GM23338 (cell line): Measurements from ENCODE around the gene TMEM131L. TPM values are rescaled to one million over a fixed set of nuclear protein-coding genes. Genes with fewer than 3 reads are reported as not detected.

Experiments
- ATAC-seq: fragments of 200-7000 bp; cut with Tn5 transposase; 3 replicates; pipeline ENCODE4 v1.9.1; 2020
- DNase-seq: peaks from one replicate; pipeline ENCODE4 v3.0.0-alpha.2; 2015; ENCODE audit warnings: low spot score
- H2AFZ ChIP-seq: fragments of 200-600 bp; sonication (generic); 2 replicates; pipeline ENCODE4 v1.8.0; 2016; ENCODE audit warnings: antibody characterized with exemption, mild to moderate bottlenecking, moderate library complexity
- H3F3A ChIP-seq: fragments of 200-600 bp; sonication (generic); replicated peaks from 2 replicates; pipeline ENCODE4 v1.8.0; 2017; ENCODE audit warnings: antibody characterized with exemption, mixed run types, low read depth
- H3K27ac ChIP-seq: fragments of 200-600 bp; sonication (generic); 2 replicates; pipeline ENCODE4 v1.6.1; 2016; ENCODE audit warnings: low read depth
- H3K27me3 ChIP-seq: fragments of 200-600 bp; sonication (generic); 2 replicates; pipeline ENCODE4 v1.8.0; 2016; ENCODE audit warnings: mild to moderate bottlenecking, mixed run types, moderate library complexity; ENCODE audit not compliant: insufficient read depth
- H3K36me3 ChIP-seq: fragments of 200-600 bp; sonication (generic); 2 replicates; pipeline ENCODE4 v1.8.0; 2016; ENCODE audit warnings: mild to moderate bottlenecking; ENCODE audit not compliant: insufficient read depth
- H3K4me1 ChIP-seq: fragments of 200-600 bp; sonication (generic); 2 replicates; pipeline ENCODE4 v1.8.0; 2016; ENCODE audit warnings: mild to moderate bottlenecking, moderate library complexity; ENCODE audit not compliant: insufficient read depth
- H3K4me2 ChIP-seq: fragments of 200-600 bp; sonication (generic); 2 replicates; pipeline ENCODE4 v1.7.1; 2017; ENCODE audit warnings: mixed run types
- H3K4me3 ChIP-seq: fragments of 200-600 bp; sonication (generic); 2 replicates; pipeline ENCODE4 v1.6.1; 2016; ENCODE audit warnings: mixed run types
- H3K79me2 ChIP-seq: fragments of 200-600 bp; sonication (generic); replicated peaks from 2 replicates; pipeline ENCODE4 v1.8.0; 2017; ENCODE audit warnings: mild to moderate bottlenecking; ENCODE audit not compliant: insufficient read depth
- H3K9me2 ChIP-seq: fragments of 200-600 bp; sonication (generic); 2 replicates; pipeline ENCODE4 v1.8.0; 2017; ENCODE audit not compliant: insufficient read depth
- H4K20me1 ChIP-seq: fragments of 200-600 bp; sonication (generic); replicated peaks from 2 replicates; pipeline ENCODE4 v1.8.0; 2017; ENCODE audit warnings: mild to moderate bottlenecking; ENCODE audit not compliant: insufficient read depth
- H3K27ac Mint-ChIP-seq: 2 replicates; pipeline ENCODE4 v1.8.0; 2020; ENCODE audit warnings: inconsistent platforms, mild to moderate bottlenecking, moderate library complexity, mixed read lengths
- H3K27me3 Mint-ChIP-seq: 3 replicates; pipeline ENCODE4 v1.8.0; 2022; ENCODE audit warnings: low read depth, mild to moderate bottlenecking, moderate library complexity, mixed read lengths, inconsistent platforms; ENCODE audit not compliant: insufficient read depth, poor library complexity
- H3K36me3 Mint-ChIP-seq: 3 replicates; pipeline ENCODE4 v1.8.0; 2021; ENCODE audit warnings: low read depth, mild to moderate bottlenecking, inconsistent platforms, moderate library complexity, mixed read lengths
- H3K4me1 Mint-ChIP-seq: 3 replicates; pipeline ENCODE4 v1.8.0; 2020; ENCODE audit warnings: mild to moderate bottlenecking, inconsistent platforms, mixed read lengths
- H3K4me3 Mint-ChIP-seq: 3 replicates; pipeline ENCODE4 v1.8.0; 2021; ENCODE audit warnings: moderate library complexity, mild to moderate bottlenecking, inconsistent platforms, mixed read lengths
- H3K9me3 Mint-ChIP-seq: 3 replicates; pipeline ENCODE4 v1.8.0; 2020; ENCODE audit warnings: moderate library complexity, mild to moderate bottlenecking, inconsistent platforms, mixed read lengths
- CREB1 ChIP-seq: fragments of 250-450 bp; sonication (Bioruptor Pico); IDR thresholded peaks from 2 replicates; pipeline ENCODE4 v1.5.0; 2020; ENCODE audit warnings: low read depth, mild to moderate bottlenecking, moderate library complexity
- CTCF ChIP-seq, 2 experiments: fragments of 200-600 bp in 1 of 2; sonication (generic) in 1 of 2; conservative IDR thresholded peaks; 2 replicates each; pipeline versions ENCODE4 v1.5.1 to v1.6.1; 2016 to 2017; ENCODE audit warnings: antibody characterized with exemption in 2 of 2, low read depth in 2 of 2, mild to moderate bottlenecking in 2 of 2, moderate library complexity in 1 of 2
- EZH2 ChIP-seq: fragments of 200-600 bp; sonication (generic); IDR thresholded peaks from one replicate; pipeline ENCODE4 v1.8.0; 2017; ENCODE audit warnings: antibody characterized with exemption, mild to moderate bottlenecking, low read depth; ENCODE audit not compliant: unreplicated experiment
- EZH2phosphoT487 ChIP-seq: fragments of 200-600 bp; sonication (generic); IDR thresholded peaks from one replicate; pipeline ENCODE4 v1.8.1; 2018; ENCODE audit warnings: antibody characterized with exemption; ENCODE audit not compliant: unreplicated experiment
- JUNB ChIP-seq: IDR thresholded peaks from one replicate; pipeline ENCODE4 v1.6.1; 2016; ENCODE audit warnings: antibody characterized with exemption; ENCODE audit not compliant: unreplicated experiment
- NANOG ChIP-seq: IDR thresholded peaks from 2 replicates; pipeline ENCODE4 v1.6.1; 2016; ENCODE audit warnings: antibody characterized with exemption, borderline replicate concordance
- POLR2AphosphoS5 ChIP-seq: IDR thresholded peaks from 2 replicates; pipeline ENCODE4 v1.6.1; 2016; ENCODE audit warnings: antibody characterized with exemption, low read depth
- STAT1 ChIP-seq: IDR thresholded peaks from one replicate; pipeline ENCODE4 v1.6.1; 2016; ENCODE audit warnings: antibody characterized with exemption; ENCODE audit not compliant: unreplicated experiment
- ZNF114 ChIP-seq: fragments of 250-450 bp; sonication (Bioruptor Pico); IDR thresholded peaks from 2 replicates; pipeline ENCODE4 v1.5.0; 2020; ENCODE audit warnings: mild to moderate bottlenecking, moderate library complexity
- ZNF331 ChIP-seq: fragments of 250-450 bp; sonication (Bioruptor Pico); IDR thresholded peaks from 2 replicates; pipeline ENCODE4 v1.5.0; 2020; ENCODE audit warnings: low read depth, mild to moderate bottlenecking, moderate library complexity
- ZNF462 ChIP-seq: fragments of 250-450 bp; sonication (Bioruptor Pico); IDR thresholded peaks from 2 replicates; pipeline ENCODE4 v1.5.0; 2020; ENCODE audit warnings: mild to moderate bottlenecking, moderate library complexity
- polyA plus RNA-seq: library from polyadenylated mRNA; unstranded; fragments of >200 nt; fragmentation: Nextera tagmentation; extraction: Ambion mirVana; gene quantifications from 2 replicates; pipeline ENCODE4 v1.2.1, GENCODE V29; 2016
- total RNA-seq: library from RNA; depleted of rRNA; stranded (reverse); fragments of >200 nt; shearing (Covaris generic); gene quantifications from 2 replicates; pipeline ENCODE4 v1.2.3, GENCODE V29; 2014

TMEM131L gene
- total and polyA plus RNA-seq, 2 experiments from 2014 or later = 11.1 to 32.2 TPM

GRCh38 chr4:153646261-153646660 lies 180.1 kb downstream of the TMEM131L start:
- Mint-ChIP-seq H3K27ac (no peak overlapping the region), H3K27me3 (peaks cover 2% of the 10 kb centered on the region), H3K9me3 (peaks cover 9% of the 10 kb centered on the region; the same call in 2 of the 3 replicates), H3K36me3 (no peaks in the 10 kb centered on the region), H3K4me3 (no peak overlapping the region), H3K4me1 (peaks cover 11% of the 10 kb centered on the region)
- Histone ChIP-seq H3K27ac (no peak overlapping the region), H2AFZ (no peak overlapping the region), H3K79me2 (no peaks in the 10 kb centered on the region), H3K36me3 (no peaks in the 10 kb centered on the region), H3K4me2 (no peak overlapping the region), H3K4me3 (no peak overlapping the region), H4K20me1 (no peaks in the 10 kb centered on the region), H3K9me2 (no peaks in the 10 kb centered on the region), H3K4me1 (peaks cover 3% of the 10 kb centered on the region; the same call in 1 of the 2 replicates), H3K27me3 (no peaks in the 10 kb centered on the region), H3F3A (no peaks in the 10 kb centered on the region)
- ATAC-seq (no peak), DNase-seq (no peak)
- no peak for TF ChIP-seq JUNB
- no peak for TF ChIP-seq EZH2
- TF ChIP-seq CTCF (conservative IDR thresholded peaks at IDR 0.05; ENCODE audit: low read depth in 2 of 2) = no peak

- H3K36me3 Mint-ChIP-seq = no peaks in the 10 kb centered on the region
- Histone ChIP-seq H3K4me2 (no peak overlapping the region), H2AFZ (peak overlapping the region; percentile 19), H3K79me2 (no peaks in the 10 kb centered on the region), H3K4me3 (no peak overlapping the region), H4K20me1 (no peaks in the 10 kb centered on the region), H3K27me3 (no peaks in the 10 kb centered on the region), H3F3A (no peaks in the 10 kb centered on the region), H3K4me1 (peaks cover 9% of the 10 kb centered on the region; the same call in 1 of the 2 replicates), H3K27ac (no peak overlapping the region), H3K36me3 (no peaks in the 10 kb centered on the region), H3K9me2 (no peaks in the 10 kb centered on the region)
- no peak overlapping the region for H3K27ac Mint-ChIP-seq
- peaks cover 17% of the 10 kb centered on the region for H3K4me1 Mint-ChIP-seq
- H3K9me3 Mint-ChIP-seq = peaks cover 9% of the 10 kb centered on the region; the same call in 2 of the 3 replicates
- ATAC-seq (no peak), DNase-seq (no peak)
- peaks cover 4% of the 10 kb centered on the region for H3K27me3 Mint-ChIP-seq
- H3K4me3 Mint-ChIP-seq = no peak overlapping the region
- TF ChIP-seq ZNF462 (CRISPR knock-in tag) (no peak), POLR2AphosphoS5 (no peak), JUNB (no peak), NANOG (no peak), ZNF114 (CRISPR knock-in tag) (no peak), STAT1 (no peak), EZH2phosphoT487 (no peak), CREB1 (no peak), CTCF (conservative IDR thresholded peaks at IDR 0.05; ENCODE audit: low read depth in 2 of 2) (no peak), ZNF331 (CRISPR knock-in tag) (no peak)
These were observed 180.8 kb downstream of the TMEM131L start for GRCh38 chr4:153646978-153647377.
